HAP-1 (cell line): ENCODE data around the gene PLXNA1.

ENCODE experiments used
- DNase-seq, 2 experiments: peaks; one replicate each; pipeline ENCODE4 v3.0.0-alpha.2; 2016 to 2020; ENCODE audit warnings: low spot score in 2 of 2
- H3K27me3 ChIP-seq: fragments of 250-450 bp; sonication (Bioruptor Pico); 2 replicates; pipeline ENCODE4 v1.5.1; 2020; ENCODE audit warnings: low read depth, mild to moderate bottlenecking, moderate library complexity
- H3K36me3 ChIP-seq: fragments of 250-450 bp; sonication (Bioruptor Pico); replicated peaks from 2 replicates; pipeline ENCODE4 v1.5.1; 2020; ENCODE audit warnings: mild to moderate bottlenecking
- H3K4me1 ChIP-seq: fragments of 250-450 bp; sonication (Bioruptor Pico); 2 replicates; pipeline ENCODE4 v1.5.1; 2020; ENCODE audit warnings: mild to moderate bottlenecking
- H3K4me3 ChIP-seq: fragments of 250-450 bp; sonication (Bioruptor Pico); 2 replicates; pipeline ENCODE4 v1.5.1; 2020; ENCODE audit warnings: mild to moderate bottlenecking, moderate library complexity
- H3K9me3 ChIP-seq: fragments of 250-450 bp; sonication (Bioruptor Pico); 2 replicates; pipeline ENCODE4 v1.5.1; 2020; ENCODE audit warnings: mild to moderate bottlenecking, moderate library complexity
- in situ Hi-C: fragments of 300-500 bp; cut with MboI; formaldehyde crosslinking; loops from 3 replicates; pipeline ENCODE4 v1.14.3; 2020; ENCODE audit warnings: low sequenced_read_pairs, inconsistent platforms, mixed read lengths

Gene PLXNA1

GRCh38 chr3:126957776-126958637, 24.9 kb upstream of the PLXNA1 start:
- no peak for DNase-seq
- Histone ChIP-seq H3K9me3 (no peaks in the 10 kb centered on the region), H3K27me3 (no peaks in the 10 kb centered on the region), H3K4me3 (no peak overlapping the region), H3K4me1 (no peaks in the 10 kb centered on the region), H3K36me3 (no peaks in the 10 kb centered on the region)
- in situ Hi-C loops, result no loop called here

- H3K4me1 ChIP-seq, result no peaks in the 10 kb centered on the region
- DNase-seq, result no peak
- no peak overlapping the region for H3K4me3 ChIP-seq
- no peaks in the 10 kb centered on the region for H3K36me3 ChIP-seq
- in situ Hi-C loops, result no loop called here
- no peaks in the 10 kb centered on the region for H3K27me3 ChIP-seq
- no peaks in the 10 kb centered on the region for H3K9me3 ChIP-seq
Observed at GRCh38 chr3:126958638-126959085, 24.3 kb upstream of the PLXNA1 start.

- no peak for DNase-seq
- no peak overlapping the region for H3K4me3 ChIP-seq
- no peaks in the 10 kb centered on the region for H3K4me1 ChIP-seq
- no peaks in the 10 kb centered on the region for H3K27me3 ChIP-seq
- in situ Hi-C loops, result no loop called here
- H3K36me3 ChIP-seq, result no peaks in the 10 kb centered on the region
- no peaks in the 10 kb centered on the region for H3K9me3 ChIP-seq
Observed at GRCh38 chr3:126959136-126959920, 23.6 kb upstream of the PLXNA1 start.

- in situ Hi-C loops, result no loop called here
- H3K4me1 ChIP-seq, result no peaks in the 10 kb centered on the region
Observed at GRCh38 chr3:126959921-126960603, 22.9 kb upstream of the PLXNA1 start.

GRCh38 chr3:126960604-126960995, 22.3 kb upstream of the PLXNA1 start:
- Histone ChIP-seq H3K27me3 (no peaks in the 10 kb centered on the region), H3K4me1 (no peaks in the 10 kb centered on the region), H3K4me3 (no peak overlapping the region), H3K9me3 (no peaks in the 10 kb centered on the region), H3K36me3 (no peaks in the 10 kb centered on the region)
- in situ Hi-C loops, result no loop called here
- no peak for DNase-seq

More at GRCh38 chr3:126959921-126960603, 22.9 kb upstream of the PLXNA1 start:
- Histone ChIP-seq H3K9me3 (no peaks in the 10 kb centered on the region), H3K27me3 (no peaks in the 10 kb centered on the region), H3K36me3 (no peaks in the 10 kb centered on the region), H3K4me3 (no peak overlapping the region)
- no peak for DNase-seq

- Histone ChIP-seq H3K27me3 (no peaks in the 10 kb centered on the region), H3K36me3 (no peaks in the 10 kb centered on the region), H3K4me3 (no peak overlapping the region), H3K4me1 (no peaks in the 10 kb centered on the region), H3K9me3 (no peaks in the 10 kb centered on the region)
- no peak for DNase-seq
- in situ Hi-C loops, result no loop called here
Observed at GRCh38 chr3:126961191-126961790, 21.6 kb upstream of the PLXNA1 start.

- in situ Hi-C loops, result no loop called here
Observed at GRCh38 chr3:126961791-126962461, 21.0 kb upstream of the PLXNA1 start.

GRCh38 chr3:126962756-126963155, 20.2 kb upstream of the PLXNA1 start:
- in situ Hi-C loops, result no loop called here
- H3K36me3 ChIP-seq, result no peaks in the 10 kb centered on the region
- no peaks in the 10 kb centered on the region for H3K27me3 ChIP-seq
- no peak for DNase-seq
- H3K4me1 ChIP-seq, result peaks cover under 1% of the 10 kb centered on the region; the same call in 1 of the 2 replicates
- H3K9me3 ChIP-seq, result no peaks in the 10 kb centered on the region
- no peak overlapping the region for H3K4me3 ChIP-seq

More at GRCh38 chr3:126961791-126962461, 21.0 kb upstream of the PLXNA1 start:
- no peak for DNase-seq
- Histone ChIP-seq H3K27me3 (no peaks in the 10 kb centered on the region), H3K4me3 (no peak overlapping the region), H3K9me3 (no peaks in the 10 kb centered on the region), H3K4me1 (no peaks in the 10 kb centered on the region), H3K36me3 (no peaks in the 10 kb centered on the region)

- no peaks in the 10 kb centered on the region for H3K27me3 ChIP-seq
- H3K9me3 ChIP-seq, result no peaks in the 10 kb centered on the region
- H3K4me3 ChIP-seq, result no peak overlapping the region
- in situ Hi-C loops, result no loop called here
- H3K4me1 ChIP-seq, result peaks cover 5% of the 10 kb centered on the region
- H3K36me3 ChIP-seq, result no peaks in the 10 kb centered on the region
- DNase-seq, result no peak
Observed at GRCh38 chr3:126963261-126964190, 19.4 kb upstream of the PLXNA1 start.

GRCh38 chr3:126964261-126964660, 18.7 kb upstream of the PLXNA1 start:
- Histone ChIP-seq H3K4me3 (no peak overlapping the region), H3K27me3 (no peaks in the 10 kb centered on the region), H3K36me3 (no peaks in the 10 kb centered on the region), H3K9me3 (no peaks in the 10 kb centered on the region), H3K4me1 (peaks cover 5% of the 10 kb centered on the region)
- DNase-seq, result no peak
- in situ Hi-C loops, result no loop called here

- in situ Hi-C loops, result no loop called here
- DNase-seq, result no peak
- Histone ChIP-seq H3K27me3 (no peaks in the 10 kb centered on the region), H3K9me3 (no peaks in the 10 kb centered on the region), H3K36me3 (no peaks in the 10 kb centered on the region), H3K4me3 (no peak overlapping the region), H3K4me1 (peaks cover 5% of the 10 kb centered on the region)
Observed at GRCh38 chr3:126964950-126965349, 18.0 kb upstream of the PLXNA1 start.

GRCh38 chr3:126965526-126966080, 17.3 kb upstream of the PLXNA1 start:
- Histone ChIP-seq H3K4me1 (peaks cover 5% of the 10 kb centered on the region), H3K4me3 (no peak overlapping the region), H3K9me3 (no peaks in the 10 kb centered on the region), H3K36me3 (no peaks in the 10 kb centered on the region), H3K27me3 (no peaks in the 10 kb centered on the region)
- DNase-seq, result no peak
- in situ Hi-C loops, result no loop called here
